ENCODE results near the gene LEFTY1. TPM values are rescaled to one million over a fixed set of nuclear protein-coding genes. Genes with fewer than 3 reads are reported as not detected.
A peak's percentile ranks its signal among the peaks of the same experiment; 100 is the strongest.

LEFTY1 gene
- total RNA-seq, 4 donors from 2014 or later, result 1.5 to 15.6 (median 5.6) TPM

DNA sequence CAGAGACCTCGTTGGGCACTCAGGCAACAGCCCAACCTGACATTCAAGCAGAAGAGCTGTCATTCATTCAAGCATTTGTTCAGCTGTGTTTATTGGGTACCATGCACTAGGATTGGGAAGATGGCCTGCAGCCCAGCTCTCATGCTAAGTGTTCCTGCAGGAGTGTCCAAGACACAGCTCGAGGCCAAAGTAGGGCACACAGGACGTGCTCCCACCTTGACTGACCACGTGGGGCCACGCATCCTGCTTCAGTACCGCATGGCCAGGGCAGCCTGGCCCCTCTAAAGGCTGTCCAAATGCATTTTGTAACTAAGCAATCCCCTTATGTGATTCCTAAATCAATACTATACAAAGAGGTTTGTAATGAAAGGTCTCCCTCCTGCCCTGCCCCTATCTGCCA is 25.4 kb upstream of the LEFTY1 start:
- H3K4me1 ChIP-seq, result peaks cover 0 to 7% (median 2%) of the 10 kb centered on the region in 4 donors
- H3K4me3 ChIP-seq, result no peak overlapping the region
- no peaks in the 10 kb centered on the region for H3K27me3 ChIP-seq
- no peak for DNase-seq
- no peaks in the 10 kb centered on the region for H3K9me3 ChIP-seq
- H3K36me3 ChIP-seq, result peaks cover 0 to 2% (median 0%) of the 10 kb centered on the region in 3 donors
- TF ChIP-seq CTCF (IDR thresholded peaks at IDR 0.05), result no peak
- TF ChIP-seq POLR2A (IDR thresholded peaks at IDR 0.05), result no peak
- no peak overlapping the region for H3K27ac ChIP-seq

DNA sequence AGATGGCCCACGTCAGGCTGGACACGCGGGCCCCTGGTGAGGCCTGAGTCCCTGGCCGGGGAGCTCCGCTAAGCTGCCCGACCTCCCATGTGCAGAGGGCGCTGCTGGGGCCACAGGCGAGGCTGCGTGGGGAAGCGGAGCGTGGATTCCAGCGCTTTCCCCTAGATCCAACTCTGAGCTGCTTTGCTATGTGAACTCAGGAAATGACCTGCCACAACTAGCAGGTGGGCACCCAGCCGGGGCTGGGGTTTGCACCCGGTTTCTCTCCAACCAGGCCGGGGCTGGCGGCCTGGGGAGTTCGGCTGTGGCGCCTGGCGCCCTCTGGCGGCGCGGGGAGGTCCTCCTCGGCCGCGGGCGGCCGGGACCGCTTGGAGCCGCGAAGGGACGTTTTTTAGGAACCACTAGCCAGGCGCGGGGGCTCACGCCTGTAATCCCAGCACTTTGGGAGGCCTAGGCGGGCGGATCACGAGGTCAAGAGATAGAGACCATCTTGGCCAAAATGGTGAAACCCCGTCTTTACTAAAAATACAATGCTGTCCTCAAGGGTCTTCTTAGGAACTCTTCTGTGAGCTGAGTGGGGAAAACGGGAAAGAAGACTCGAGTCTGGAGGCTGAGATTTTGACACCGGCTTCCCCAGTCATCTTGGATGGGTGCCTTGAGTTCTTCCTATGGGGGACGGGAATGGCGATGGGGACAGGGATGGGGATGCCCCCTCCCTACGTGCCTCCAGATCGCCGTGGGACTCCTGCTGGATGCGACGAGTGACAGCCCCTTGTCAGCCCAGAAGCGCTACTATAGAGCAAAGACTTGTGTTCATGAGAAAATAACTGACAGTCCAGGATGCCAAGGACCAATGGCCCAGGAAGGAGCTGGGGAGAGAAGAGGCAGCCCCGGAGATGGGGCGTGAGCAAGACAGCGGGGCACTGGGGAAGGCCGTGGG is 22.5 kb upstream of the LEFTY1 start:
- Histone ChIP-seq H3K9me3 (no peaks in the 10 kb centered on the region), H3K27ac (no peak overlapping the region), H3K36me3 (no peaks in the 10 kb centered on the region), H3K4me3 (peak overlapping the region in 3 of 4 donors; percentile 9 to 14 (median 13)), H3K4me1 (peaks cover 0 to 7% (median 2%) of the 10 kb centered on the region in 4 donors), H3K27me3 (no peaks in the 10 kb centered on the region)
- DNase-seq, result peak; percentile 56 to 84 (median 82)
- TF ChIP-seq CTCF (IDR thresholded peaks at IDR 0.05) (peak; percentile 51 to 97 (median 88)), POLR2A (IDR thresholded peaks at IDR 0.05) (no peak)

- TF ChIP-seq POLR2A (IDR thresholded peaks at IDR 0.05) (no peak), CTCF (IDR thresholded peaks at IDR 0.05) (no peak)
- no peaks in the 10 kb centered on the region for H3K36me3 ChIP-seq
- no peaks in the 10 kb centered on the region for H3K9me3 ChIP-seq
- H3K4me1 ChIP-seq, result peaks cover 0 to 7% (median 2%) of the 10 kb centered on the region in 4 donors
- DNase-seq, result no peak
- H3K27me3 ChIP-seq, result no peaks in the 10 kb centered on the region
- H3K27ac ChIP-seq, result no peak overlapping the region
- H3K4me3 ChIP-seq, result no peak overlapping the region
Observed at GRCh38 chr1:225909477-225909876, 20.5 kb upstream of the LEFTY1 start.

DNA sequence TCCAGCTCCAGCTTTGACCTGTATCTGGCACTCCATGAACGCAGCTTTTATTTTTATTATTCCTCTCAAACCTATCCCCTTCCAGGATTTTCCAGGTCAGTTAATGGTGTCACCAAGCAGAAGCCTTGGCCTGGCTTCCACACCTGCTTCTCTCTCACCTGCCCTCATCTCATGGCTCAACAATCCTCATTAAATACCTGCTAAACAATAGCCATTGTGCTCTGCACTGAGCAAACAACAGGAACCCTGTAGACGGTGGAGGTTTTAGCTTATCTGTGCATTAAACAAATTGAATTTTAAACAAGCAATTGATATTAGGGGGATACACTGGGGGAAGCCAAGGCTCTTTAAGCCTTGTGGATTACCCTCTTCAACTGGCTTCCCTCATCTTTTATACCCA is 19.8 kb upstream of the LEFTY1 start:
- H3K4me3 ChIP-seq, result no peak overlapping the region
- H3K27ac ChIP-seq, result no peak overlapping the region
- no peak for TF ChIP-seq CTCF (IDR thresholded peaks at IDR 0.05)
- TF ChIP-seq POLR2A (IDR thresholded peaks at IDR 0.05), result no peak
- DNase-seq, result no peak
- H3K36me3 ChIP-seq, result no peaks in the 10 kb centered on the region
- H3K4me1 ChIP-seq, result peaks cover 0 to 7% (median 2%) of the 10 kb centered on the region in 4 donors
- H3K27me3 ChIP-seq, result no peaks in the 10 kb centered on the region
- H3K9me3 ChIP-seq, result no peaks in the 10 kb centered on the region

DNA sequence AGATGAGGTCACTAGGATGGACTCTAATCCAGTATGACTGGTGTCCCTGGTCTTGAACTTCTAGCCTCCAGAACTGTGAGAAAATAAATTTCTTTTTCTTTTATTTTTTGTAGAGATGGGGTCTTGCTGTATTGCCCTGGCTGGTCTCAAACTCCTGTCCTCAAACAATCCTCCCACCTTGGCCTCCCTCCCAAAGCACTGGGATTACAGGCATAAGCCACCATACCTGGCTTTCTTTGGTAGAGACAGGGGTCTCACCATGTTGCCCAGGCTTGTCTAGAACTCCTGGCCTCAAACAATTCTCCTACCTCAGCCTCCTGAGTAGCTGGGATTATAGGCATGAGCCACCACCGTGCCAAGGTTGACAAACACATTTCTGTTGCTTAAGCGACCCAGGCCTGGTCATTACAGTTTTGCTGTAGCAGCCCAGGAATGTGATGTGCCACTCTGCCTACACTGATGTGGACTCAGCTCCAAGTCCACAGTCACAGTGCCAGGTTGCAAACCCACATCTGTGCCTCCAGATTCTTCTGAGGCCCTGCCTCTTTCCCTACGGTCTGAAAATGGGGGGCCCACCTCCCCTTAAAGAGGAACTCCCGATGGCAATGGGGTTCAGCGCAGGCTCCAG is 19.2 kb upstream of the LEFTY1 start:
- no peak overlapping the region for H3K27ac ChIP-seq
- no peaks in the 10 kb centered on the region for H3K36me3 ChIP-seq
- peaks cover 0 to 7% (median 2%) of the 10 kb centered on the region in 4 donors for H3K4me1 ChIP-seq
- no peak overlapping the region for H3K4me3 ChIP-seq
- H3K9me3 ChIP-seq, result no peaks in the 10 kb centered on the region
- no peaks in the 10 kb centered on the region for H3K27me3 ChIP-seq
- no peak for DNase-seq
- TF ChIP-seq POLR2A (IDR thresholded peaks at IDR 0.05) (no peak), CTCF (IDR thresholded peaks at IDR 0.05) (no peak)

Data from Peyer's patch (tissue), 4 donors.